Measurements from ENCODE around the gene OR14C36. TPM values are rescaled to one million over a fixed set of nuclear protein-coding genes. Genes with fewer than 3 reads are reported as not detected.

The OR14C36 gene
- total RNA-seq, 1 donor from 2014 or later = not detected

GRCh38 chr1:248324468-248324867 is 24.1 kb upstream of the OR14C36 start, which contains the start of gene OR2M7:
TSS of gene OR2M7 (minus strand) at chr1:248324568. CDS start at chr1:248324568, 0 bp downstream.
- no peak within 1 kb of the TSS for H3K4me3 Mint-ChIP-seq (ENCODE audit: unreplicated experiment)
- H3K27ac Mint-ChIP-seq (ENCODE audit: unreplicated experiment) = no peak within 1 kb of the TSS
- H3K4me1 Mint-ChIP-seq (ENCODE audit: unreplicated experiment) = no peaks in the 10 kb centered on the region
- no peak for DNase-seq (ENCODE audit: extremely low spot score, unreplicated experiment)
- peaks cover 41% of the 10 kb centered on the region for H3K9me3 Mint-ChIP-seq (ENCODE audit: unreplicated experiment)
- no peaks in the 10 kb centered on the region for H3K27me3 Mint-ChIP-seq (ENCODE audit: unreplicated experiment)
- H3K36me3 Mint-ChIP-seq (ENCODE audit: unreplicated experiment) = no peaks in the 10 kb centered on the region
- TF ChIP-seq, protein P1, sequence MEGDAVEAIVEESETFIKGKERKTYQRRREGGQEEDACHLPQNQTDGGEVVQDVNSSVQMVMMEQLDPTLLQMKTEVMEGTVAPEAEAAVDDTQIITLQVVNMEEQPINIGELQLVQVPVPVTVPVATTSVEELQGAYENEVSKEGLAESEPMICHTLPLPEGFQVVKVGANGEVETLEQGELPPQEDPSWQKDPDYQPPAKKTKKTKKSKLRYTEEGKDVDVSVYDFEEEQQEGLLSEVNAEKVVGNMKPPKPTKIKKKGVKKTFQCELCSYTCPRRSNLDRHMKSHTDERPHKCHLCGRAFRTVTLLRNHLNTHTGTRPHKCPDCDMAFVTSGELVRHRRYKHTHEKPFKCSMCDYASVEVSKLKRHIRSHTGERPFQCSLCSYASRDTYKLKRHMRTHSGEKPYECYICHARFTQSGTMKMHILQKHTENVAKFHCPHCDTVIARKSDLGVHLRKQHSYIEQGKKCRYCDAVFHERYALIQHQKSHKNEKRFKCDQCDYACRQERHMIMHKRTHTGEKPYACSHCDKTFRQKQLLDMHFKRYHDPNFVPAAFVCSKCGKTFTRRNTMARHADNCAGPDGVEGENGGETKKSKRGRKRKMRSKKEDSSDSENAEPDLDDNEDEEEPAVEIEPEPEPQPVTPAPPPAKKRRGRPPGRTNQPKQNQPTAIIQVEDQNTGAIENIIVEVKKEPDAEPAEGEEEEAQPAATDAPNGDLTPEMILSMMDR (IDR thresholded peaks at IDR 0.05) = no peak

DNA sequence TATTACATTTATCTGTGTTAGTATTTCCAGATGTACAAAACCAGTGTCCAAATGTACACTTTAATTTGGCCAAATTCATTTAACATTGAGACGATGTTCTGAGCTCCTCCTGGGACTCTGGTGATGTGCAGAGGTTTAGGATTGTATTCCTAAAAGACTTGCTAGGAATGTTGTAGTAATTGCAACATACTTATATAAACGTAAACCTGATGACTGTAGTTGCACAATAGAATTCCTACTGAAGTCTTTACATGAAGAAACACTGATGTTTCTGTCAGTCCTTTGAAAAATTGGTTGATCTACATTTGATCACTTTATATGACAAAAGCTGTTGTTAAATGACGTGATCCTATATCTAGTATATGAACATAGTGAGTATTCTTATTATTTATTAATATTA is 5.1 kb upstream of the OR14C36 start:
- TF ChIP-seq, protein P1 (IDR thresholded peaks at IDR 0.05) = no peak
- Mint-ChIP-seq H3K27me3 (ENCODE audit: unreplicated experiment) (no peaks in the 10 kb centered on the region), H3K4me1 (ENCODE audit: unreplicated experiment) (no peaks in the 10 kb centered on the region), H3K27ac (ENCODE audit: unreplicated experiment) (no peak overlapping the region), H3K9me3 (ENCODE audit: unreplicated experiment) (peaks cover 53% of the 10 kb centered on the region), H3K4me3 (ENCODE audit: unreplicated experiment) (no peak overlapping the region), H3K36me3 (ENCODE audit: unreplicated experiment) (no peaks in the 10 kb centered on the region)
- no peak for DNase-seq (ENCODE audit: extremely low spot score, unreplicated experiment)

- H3K27ac Mint-ChIP-seq (ENCODE audit: unreplicated experiment) = no peak overlapping the region
- no peaks in the 10 kb centered on the region for H3K4me1 Mint-ChIP-seq (ENCODE audit: unreplicated experiment)
- no peaks in the 10 kb centered on the region for H3K27me3 Mint-ChIP-seq (ENCODE audit: unreplicated experiment)
- TF ChIP-seq, protein P1 (IDR thresholded peaks at IDR 0.05) = no peak
- H3K36me3 Mint-ChIP-seq (ENCODE audit: unreplicated experiment) = no peaks in the 10 kb centered on the region
- peaks cover 52% of the 10 kb centered on the region for H3K9me3 Mint-ChIP-seq (ENCODE audit: unreplicated experiment)
- DNase-seq (ENCODE audit: extremely low spot score, unreplicated experiment) = no peak
- no peak overlapping the region for H3K4me3 Mint-ChIP-seq (ENCODE audit: unreplicated experiment)
These were observed 10.8 kb downstream of the OR14C36 start for GRCh38 chr1:248359415-248359814.

DNA sequence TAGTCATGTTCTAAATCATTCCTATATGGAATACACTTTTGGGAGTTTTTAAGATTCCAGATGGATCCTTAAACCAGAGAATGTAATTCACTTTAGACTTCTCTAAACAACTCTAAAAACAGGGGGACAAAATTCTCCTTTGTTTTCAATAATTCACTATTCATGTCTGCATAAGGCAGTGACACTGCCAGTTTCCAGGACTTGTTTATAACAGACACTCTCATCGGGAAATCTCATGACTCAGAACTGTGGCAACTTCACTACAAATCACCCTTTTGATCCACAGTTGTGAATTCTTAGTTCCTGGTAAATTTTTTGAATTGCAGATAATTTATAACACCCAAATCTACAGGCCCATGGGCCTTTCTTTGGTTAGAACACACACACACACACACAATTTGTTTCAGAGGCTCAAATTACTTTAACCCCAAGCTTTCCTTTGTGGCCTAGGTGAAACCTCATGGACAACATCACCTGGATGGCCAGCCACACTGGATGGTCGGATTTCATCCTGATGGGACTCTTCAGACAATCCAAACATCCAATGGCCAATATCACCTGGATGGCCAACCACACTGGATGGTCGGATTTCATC is 12.6 kb downstream of the OR14C36 start, which contains the start of gene OR2T4:
Gene OR2T4 (plus strand): TSS at position 545 of the 595 bp plus-strand sequence. CDS start 0 bp downstream, at position 545.
- no peaks in the 10 kb centered on the region for H3K36me3 Mint-ChIP-seq (ENCODE audit: unreplicated experiment)
- H3K27ac Mint-ChIP-seq (ENCODE audit: unreplicated experiment) = no peak within 1 kb of the TSS
- peaks cover 67% of the 10 kb centered on the region for H3K9me3 Mint-ChIP-seq (ENCODE audit: unreplicated experiment)
- no peak within 1 kb of the TSS for H3K4me3 Mint-ChIP-seq (ENCODE audit: unreplicated experiment)
- H3K27me3 Mint-ChIP-seq (ENCODE audit: unreplicated experiment) = no peaks in the 10 kb centered on the region
- TF ChIP-seq, protein P1 (IDR thresholded peaks at IDR 0.05) = no peak
- no peaks in the 10 kb centered on the region for H3K4me1 Mint-ChIP-seq (ENCODE audit: unreplicated experiment)
- DNase-seq (ENCODE audit: extremely low spot score, unreplicated experiment) = no peak

DNA sequence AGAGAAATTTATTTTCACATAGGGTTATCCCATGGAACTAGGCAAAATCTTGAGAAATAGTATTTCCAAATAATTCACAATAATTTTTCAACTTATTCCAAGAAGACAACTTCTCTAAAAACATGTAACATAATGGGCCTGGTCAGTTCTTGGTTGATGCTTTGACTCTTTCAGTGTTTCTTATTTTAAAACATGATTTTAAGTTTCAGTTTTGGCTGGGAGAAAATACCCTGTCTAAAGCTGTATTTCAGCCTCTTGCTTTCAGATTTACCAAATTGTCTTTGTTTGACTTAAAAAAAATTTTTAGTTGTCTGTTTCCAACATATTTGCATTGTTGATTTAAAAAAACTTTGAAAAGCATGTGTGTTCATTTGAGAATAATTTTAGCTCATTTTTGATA is 18.0 kb downstream of the OR14C36 start:
- H3K27ac Mint-ChIP-seq (ENCODE audit: unreplicated experiment) = no peak overlapping the region
- H3K4me3 Mint-ChIP-seq (ENCODE audit: unreplicated experiment) = no peak overlapping the region
- H3K27me3 Mint-ChIP-seq (ENCODE audit: unreplicated experiment) = no peaks in the 10 kb centered on the region
- no peak for DNase-seq (ENCODE audit: extremely low spot score, unreplicated experiment)
- no peaks in the 10 kb centered on the region for H3K4me1 Mint-ChIP-seq (ENCODE audit: unreplicated experiment)
- no peaks in the 10 kb centered on the region for H3K36me3 Mint-ChIP-seq (ENCODE audit: unreplicated experiment)
- H3K9me3 Mint-ChIP-seq (ENCODE audit: unreplicated experiment) = peaks cover 74% of the 10 kb centered on the region
- TF ChIP-seq, protein P1 (IDR thresholded peaks at IDR 0.05) = no peak
